ENCODE measurements around the gene STARD9. TPM values are rescaled to one million over a fixed set of nuclear protein-coding genes. Genes with fewer than 3 reads are reported as not detected.

Gene STARD9
- polyA plus RNA-seq, 1 of the 3 experiments (the other 2 are of a cell fraction) = 2.1 TPM

- TF ChIP-seq, protein P1, sequence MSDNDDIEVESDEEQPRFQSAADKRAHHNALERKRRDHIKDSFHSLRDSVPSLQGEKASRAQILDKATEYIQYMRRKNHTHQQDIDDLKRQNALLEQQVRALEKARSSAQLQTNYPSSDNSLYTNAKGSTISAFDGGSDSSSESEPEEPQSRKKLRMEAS (IDR thresholded peaks at IDR 0.05; ENCODE audit: low read depth) = no peak
- no peak for TF ChIP-seq JUND (IDR thresholded peaks at IDR 0.05)
- no peak for TF ChIP-seq NRF1 (IDR thresholded peaks at IDR 0.05; ENCODE audit: low read depth, low read length)
- TF ChIP-seq, protein P2, sequence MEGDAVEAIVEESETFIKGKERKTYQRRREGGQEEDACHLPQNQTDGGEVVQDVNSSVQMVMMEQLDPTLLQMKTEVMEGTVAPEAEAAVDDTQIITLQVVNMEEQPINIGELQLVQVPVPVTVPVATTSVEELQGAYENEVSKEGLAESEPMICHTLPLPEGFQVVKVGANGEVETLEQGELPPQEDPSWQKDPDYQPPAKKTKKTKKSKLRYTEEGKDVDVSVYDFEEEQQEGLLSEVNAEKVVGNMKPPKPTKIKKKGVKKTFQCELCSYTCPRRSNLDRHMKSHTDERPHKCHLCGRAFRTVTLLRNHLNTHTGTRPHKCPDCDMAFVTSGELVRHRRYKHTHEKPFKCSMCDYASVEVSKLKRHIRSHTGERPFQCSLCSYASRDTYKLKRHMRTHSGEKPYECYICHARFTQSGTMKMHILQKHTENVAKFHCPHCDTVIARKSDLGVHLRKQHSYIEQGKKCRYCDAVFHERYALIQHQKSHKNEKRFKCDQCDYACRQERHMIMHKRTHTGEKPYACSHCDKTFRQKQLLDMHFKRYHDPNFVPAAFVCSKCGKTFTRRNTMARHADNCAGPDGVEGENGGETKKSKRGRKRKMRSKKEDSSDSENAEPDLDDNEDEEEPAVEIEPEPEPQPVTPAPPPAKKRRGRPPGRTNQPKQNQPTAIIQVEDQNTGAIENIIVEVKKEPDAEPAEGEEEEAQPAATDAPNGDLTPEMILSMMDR (IDR thresholded peaks at IDR 0.05) = no peak
- TF ChIP-seq, protein P3, sequence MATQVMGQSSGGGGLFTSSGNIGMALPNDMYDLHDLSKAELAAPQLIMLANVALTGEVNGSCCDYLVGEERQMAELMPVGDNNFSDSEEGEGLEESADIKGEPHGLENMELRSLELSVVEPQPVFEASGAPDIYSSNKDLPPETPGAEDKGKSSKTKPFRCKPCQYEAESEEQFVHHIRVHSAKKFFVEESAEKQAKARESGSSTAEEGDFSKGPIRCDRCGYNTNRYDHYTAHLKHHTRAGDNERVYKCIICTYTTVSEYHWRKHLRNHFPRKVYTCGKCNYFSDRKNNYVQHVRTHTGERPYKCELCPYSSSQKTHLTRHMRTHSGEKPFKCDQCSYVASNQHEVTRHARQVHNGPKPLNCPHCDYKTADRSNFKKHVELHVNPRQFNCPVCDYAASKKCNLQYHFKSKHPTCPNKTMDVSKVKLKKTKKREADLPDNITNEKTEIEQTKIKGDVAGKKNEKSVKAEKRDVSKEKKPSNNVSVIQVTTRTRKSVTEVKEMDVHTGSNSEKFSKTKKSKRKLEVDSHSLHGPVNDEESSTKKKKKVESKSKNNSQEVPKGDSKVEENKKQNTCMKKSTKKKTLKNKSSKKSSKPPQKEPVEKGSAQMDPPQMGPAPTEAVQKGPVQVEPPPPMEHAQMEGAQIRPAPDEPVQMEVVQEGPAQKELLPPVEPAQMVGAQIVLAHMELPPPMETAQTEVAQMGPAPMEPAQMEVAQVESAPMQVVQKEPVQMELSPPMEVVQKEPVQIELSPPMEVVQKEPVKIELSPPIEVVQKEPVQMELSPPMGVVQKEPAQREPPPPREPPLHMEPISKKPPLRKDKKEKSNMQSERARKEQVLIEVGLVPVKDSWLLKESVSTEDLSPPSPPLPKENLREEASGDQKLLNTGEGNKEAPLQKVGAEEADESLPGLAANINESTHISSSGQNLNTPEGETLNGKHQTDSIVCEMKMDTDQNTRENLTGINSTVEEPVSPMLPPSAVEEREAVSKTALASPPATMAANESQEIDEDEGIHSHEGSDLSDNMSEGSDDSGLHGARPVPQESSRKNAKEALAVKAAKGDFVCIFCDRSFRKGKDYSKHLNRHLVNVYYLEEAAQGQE (IDR thresholded peaks at IDR 0.05; ENCODE audit: low read depth, low read length) = no peak
These were observed 92.4 kb downstream of the STARD9 start (continued) for GRCh38 chr15:42667855-42668254.

GRCh38 chr15:42670451-42670850 lies 95.0 kb downstream of the STARD9 start:
- Histone ChIP-seq H3K27ac (ENCODE audit: low read depth in 2 of 2, low read length in 1 of 2) (no peak overlapping the region; a peak in 1 of 4 replicates), H3K4me2 (no peak overlapping the region), H3K36me3 (replicated peaks in 1 of 2; ENCODE audit: control insufficient read depth in 1 of 2, insufficient read depth in 2 of 2, low read length in 1 of 2) (peaks cover 13 to 26% of the 10 kb centered on the region in 2 experiments), H4K20me1 (ENCODE audit: insufficient read depth) (no peaks in the 10 kb centered on the region), H3K27me3 (ENCODE audit: insufficient read depth) (no peaks in the 10 kb centered on the region), H3K9me2 (no peaks in the 10 kb centered on the region), H3K4me3 (ENCODE audit: low read depth in 2 of 2, low read length in 1 of 2) (no peak overlapping the region), H3K9ac (no peak overlapping the region), H2AFZ (ENCODE audit: low read depth) (no peak overlapping the region), H3K4me1 (ENCODE audit: control insufficient read depth in 1 of 2, insufficient read depth in 2 of 2, low read depth in 1 of 2, low read length in 1 of 2) (peaks cover 2 to 4% of the 10 kb centered on the region in 2 experiments; a peak in 1 of 4 replicates), H3F3A (replicated peaks; ENCODE audit: insufficient read depth) (no peaks in the 10 kb centered on the region), H3K79me2 (ENCODE audit: insufficient read depth) (no peaks in the 10 kb centered on the region), H3K9me3 (no peaks in the 10 kb centered on the region)
- CTCF ChIA-PET = interaction anchor here (0.9 to 1.7 kb wide), 3 partner anchors 8 to 256 kb away, joined by 3 to 4 read pairs (median 3); no protein-coding TSS in a partner anchor
- POLR2A ChIA-PET = no interaction called here
- TF ChIP-seq TEAD4 (IDR thresholded peaks at IDR 0.05; ENCODE audit: borderline replicate concordance, insufficient read depth) (no peak), CHD2 (IDR thresholded peaks at IDR 0.05; ENCODE audit: low read length, partially characterized antibody) (no peak), FOSL2 (IDR thresholded peaks at IDR 0.05; ENCODE audit: borderline replicate concordance, low read depth) (no peak), MXI1 (IDR thresholded peaks at IDR 0.05; ENCODE audit: low read depth, low read length) (no peak), SIN3A (IDR thresholded peaks at IDR 0.05; ENCODE audit: borderline replicate concordance, low read depth, low read length) (no peak)
- WGBS (ENCODE audit: low lambda C conversion rate) = 89% methylated on average over 3 of the region's 3 CpGs
- DNase-seq = no peak
